GM10847 (cell line): ENCODE data around the gene APBA2.

Experiments
- POLR2A ChIP-seq: IDR thresholded peaks from 2 replicates; pipeline ENCODE4 v1.6.1; 2011; ENCODE audit not compliant: insufficient read length; ENCODE audit errors: extremely low read depth

APBA2 gene

DNA sequence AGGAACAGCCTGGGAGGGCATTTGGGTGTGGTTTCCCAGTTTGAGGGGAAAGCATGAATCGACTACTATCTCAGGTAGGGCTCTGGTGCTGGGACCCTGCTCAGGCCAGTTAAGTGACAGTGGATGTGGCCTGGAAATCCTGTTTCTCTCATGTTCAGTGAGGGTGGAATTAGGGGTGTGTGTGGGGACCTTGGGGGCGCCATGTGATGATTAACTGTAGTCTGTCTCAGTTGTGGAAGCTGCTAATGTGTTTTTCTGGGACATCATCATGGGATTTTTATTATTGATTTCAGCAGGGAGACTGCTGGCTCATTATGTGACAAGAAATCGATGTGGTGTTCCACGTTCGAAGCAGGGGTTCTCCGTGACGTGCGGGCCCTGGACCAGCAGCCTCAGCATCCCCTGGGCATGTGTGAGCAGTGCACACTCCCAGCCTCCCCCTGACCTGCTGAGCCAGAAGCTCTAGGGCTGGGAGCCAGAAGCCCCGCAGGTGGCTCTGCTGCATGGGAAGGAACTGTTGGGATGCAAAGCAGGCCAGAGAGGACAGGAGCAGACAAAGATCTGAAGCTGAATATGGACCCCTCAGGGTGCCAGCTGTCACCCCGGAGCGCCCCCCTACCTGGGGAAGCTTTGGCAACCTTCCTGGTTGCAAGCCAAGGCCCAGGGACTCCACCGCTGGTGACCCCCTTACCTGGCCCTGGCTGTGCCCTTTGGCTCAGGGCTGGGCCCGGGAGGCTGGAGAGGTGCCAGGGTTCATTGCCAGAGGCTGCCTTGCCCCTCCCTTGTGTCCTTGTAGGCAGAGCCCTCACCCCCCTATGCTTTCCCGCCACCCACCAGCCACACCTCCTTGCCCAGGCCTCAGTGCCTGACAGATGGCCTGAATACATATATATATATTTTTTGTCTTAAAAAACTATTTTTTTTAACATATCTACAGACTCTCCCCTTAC is 149.8 kb downstream of the APBA2 start:
- TF ChIP-seq POLR2A, result no peak

DNA sequence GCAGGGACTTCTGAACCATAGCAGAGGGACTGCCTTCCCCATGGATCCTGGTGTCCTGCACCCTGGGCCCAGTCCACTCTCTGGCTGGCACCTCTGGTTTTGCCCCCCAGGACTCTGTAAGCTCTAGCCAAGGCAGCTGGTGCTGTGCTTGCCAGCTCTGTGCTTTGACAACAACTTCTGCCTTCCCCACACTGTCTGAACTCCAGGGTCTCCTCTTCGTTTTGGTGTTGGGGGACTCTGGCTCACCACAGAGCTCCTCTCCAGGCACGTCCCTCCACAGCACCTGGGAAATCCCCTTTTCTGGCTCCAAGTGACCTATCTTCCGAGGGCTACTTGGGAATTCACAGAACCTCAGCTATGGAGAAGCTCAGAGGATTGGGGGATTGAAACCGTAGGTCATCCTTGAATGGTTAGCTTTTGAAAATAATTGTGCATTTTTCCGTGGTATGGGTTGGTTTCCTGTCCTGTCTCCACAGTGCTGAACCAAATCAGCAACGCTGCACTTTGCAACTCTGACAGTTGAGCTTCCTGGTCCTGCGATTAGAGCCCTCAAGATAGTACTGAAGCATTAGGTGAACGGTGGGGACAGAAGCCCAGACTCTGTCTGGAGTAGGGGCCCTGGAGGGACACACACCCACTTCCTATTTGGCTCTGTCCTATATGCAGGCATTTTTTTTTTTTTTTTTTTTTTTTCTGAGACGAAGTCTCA is 152.4 kb downstream of the APBA2 start:
- no peak for TF ChIP-seq POLR2A

DNA sequence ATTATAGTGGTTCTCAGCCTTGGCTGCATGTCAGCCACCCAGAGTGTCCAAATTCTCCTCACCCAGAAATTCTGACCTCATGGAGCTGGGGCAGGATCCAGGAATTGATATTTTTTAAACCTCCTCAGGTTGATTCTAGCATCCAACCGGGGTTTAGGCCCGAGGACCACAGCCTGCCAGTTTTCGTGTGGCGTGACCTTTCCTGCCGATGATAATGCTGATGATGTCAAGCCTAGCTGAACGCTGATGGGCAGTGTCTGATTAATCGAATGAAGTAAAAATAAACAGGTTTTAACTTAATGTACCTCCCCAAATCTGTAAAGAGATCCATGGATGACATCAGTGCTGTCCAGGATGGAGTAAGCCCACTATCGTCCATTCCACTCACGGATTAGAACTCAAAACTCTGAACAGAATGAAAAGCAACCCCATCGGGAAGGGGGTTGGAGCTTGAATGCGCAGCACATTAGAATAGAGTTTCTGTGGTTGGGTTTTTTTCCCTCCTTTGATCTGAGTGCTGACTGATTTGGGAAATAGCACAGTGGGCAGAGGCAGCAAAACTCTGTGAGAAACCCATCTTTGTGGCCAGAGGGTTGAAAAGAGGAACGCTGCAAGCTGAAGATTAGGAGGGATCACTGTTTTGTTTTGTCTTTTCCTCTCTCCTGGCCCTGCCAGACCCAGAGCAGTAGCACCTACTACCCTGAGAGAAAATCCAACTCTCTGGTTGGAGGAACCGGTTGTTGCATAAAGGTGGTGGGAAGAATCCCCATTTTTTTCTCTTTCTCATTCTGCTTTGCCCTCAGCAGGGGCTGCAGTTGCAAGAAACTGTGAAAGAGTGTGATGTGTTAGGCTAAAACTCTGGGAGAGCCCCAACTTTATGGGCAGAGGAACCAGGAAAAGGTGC is 153.9 kb downstream of the APBA2 start:
- no peak for TF ChIP-seq POLR2A

DNA sequence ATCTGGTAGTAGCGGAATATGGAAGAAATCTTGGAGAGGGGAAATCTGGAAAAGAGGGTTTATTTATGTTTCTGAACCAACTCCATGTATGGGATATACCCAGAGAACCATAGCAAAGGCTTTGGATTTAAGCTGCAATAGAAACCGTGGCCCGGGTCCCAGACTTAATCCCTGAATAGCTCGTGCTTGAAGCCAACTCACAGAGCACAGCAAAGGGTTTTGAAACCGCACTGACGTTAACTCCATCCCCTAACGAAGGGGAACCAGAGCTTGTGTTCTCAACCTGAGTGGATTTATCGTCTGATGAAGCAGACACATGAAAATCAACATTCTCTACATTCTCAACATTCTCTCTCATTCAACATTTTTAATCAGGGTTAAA is 154.6 kb downstream of the APBA2 start:
- TF ChIP-seq POLR2A, result no peak

DNA sequence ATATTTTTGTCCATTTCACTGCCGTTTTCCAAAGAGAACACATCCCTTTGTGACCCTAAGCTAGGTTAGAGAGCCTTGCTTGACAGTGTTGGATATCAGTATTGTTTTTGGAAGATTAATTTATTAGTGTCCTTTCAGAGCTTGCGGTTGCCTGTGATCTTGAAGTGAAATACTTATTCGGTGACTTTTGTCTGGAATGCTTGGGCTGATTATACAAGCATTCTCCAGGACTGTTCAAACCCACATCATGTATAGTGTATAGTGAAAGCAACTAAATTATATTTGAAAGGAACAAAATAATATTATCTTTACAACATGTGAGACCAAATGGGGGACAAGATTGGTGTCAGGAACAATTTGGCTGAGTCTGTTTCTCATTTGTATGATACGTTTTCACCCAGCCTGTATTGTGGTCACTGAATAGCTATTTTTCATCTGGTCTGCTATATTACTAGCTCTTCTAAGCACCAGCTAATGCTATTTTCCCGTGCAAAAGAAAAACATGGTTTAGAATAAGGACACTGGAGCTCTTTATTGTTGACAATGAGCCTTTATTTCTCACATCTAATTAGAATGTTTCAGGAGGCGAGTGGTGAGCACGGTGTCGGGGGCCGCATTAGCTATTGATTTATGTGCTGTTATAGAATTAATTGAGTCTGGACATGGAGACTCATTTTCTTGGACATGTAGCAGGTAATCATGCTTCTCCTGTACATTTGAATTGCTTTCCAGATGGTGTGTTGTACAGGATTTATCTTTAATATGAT is 158.1 kb downstream of the APBA2 start:
- TF ChIP-seq POLR2A, result no peak

DNA sequence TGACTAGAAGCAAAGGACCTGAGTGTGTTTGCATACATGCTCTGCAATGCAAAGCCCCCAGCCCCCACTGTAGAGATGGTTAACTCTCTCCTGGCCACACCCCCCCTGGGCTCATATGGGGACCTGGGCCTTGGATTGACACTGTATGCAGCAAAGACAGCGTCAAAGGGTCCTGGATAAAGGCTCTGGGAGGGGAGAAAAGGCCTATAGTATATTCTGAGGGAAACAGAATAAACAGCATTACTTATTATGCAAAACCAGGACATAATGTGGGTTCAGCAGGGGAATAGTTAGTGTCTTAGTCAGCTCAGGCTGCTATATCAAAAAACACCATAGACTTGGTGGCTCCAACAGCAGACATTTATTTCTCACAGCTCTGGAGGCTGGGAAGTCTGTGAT is 158.7 kb downstream of the APBA2 start:
- no peak for TF ChIP-seq POLR2A

DNA sequence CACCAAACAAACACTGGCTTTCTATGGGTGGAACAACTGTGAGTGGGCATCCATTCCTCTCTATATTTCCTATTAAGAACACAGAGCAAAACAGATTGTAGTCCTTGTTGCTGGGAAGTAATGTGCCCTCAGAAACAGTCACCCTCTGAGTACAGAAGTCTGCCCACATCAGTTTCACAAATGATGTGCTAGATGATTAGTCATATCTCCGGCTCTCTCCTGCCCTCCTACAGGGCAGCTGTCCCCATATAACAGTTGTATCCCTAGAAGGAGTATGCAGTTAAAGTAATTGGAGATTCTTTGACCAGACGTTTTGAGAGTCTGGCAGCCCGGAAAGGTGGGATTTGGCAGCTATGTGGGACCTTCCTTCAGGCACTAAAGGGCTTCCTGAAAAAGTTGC is 159.9 kb downstream of the APBA2 start:
- TF ChIP-seq POLR2A, result no peak

DNA sequence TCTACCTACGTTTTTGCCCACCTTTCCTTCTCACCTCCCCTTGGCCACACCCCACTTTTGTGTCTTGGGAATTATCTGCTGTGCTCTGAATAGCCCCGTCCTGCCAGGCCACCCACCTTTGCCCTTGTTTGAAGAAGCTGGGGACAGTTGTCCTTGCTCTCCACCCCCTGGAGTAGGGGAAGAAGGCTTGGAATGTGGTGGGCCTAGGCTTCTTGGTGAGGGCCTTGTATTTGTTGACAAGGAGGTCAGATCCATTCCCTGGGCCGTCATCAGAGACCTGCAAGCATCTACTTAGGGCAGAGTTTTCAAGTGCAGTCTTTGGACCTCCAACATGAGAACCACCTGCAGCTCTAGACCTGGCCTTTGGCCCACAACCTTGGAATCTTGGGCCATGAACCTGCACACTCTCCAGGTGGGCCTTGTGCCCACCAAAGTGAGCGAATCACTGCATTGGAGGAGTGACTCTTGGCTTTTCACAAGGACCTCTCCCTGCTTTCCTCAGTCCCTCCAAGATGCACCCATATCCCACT is 160.6 kb downstream of the APBA2 start:
- TF ChIP-seq POLR2A, result no peak

DNA sequence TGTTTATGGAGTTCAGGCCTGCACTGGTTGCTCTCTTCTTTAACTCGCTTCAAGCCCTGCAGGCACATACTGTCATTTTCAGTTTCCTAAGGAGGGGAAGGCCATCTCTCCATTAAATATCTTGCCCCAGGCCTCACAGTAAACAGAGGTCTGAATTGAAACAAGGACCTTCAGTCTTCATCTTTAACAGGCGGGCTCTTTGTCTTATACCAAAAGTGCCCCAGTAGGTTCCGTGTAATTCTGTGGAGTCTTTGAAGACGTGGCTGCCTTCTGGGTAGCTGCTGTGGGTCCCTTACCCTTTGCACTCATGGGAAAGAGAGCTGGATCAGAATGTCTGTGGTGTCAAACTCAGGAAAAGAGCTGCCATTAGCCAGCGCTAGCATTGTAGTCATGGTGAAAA is 161.2 kb downstream of the APBA2 start:
- no peak for TF ChIP-seq POLR2A

DNA sequence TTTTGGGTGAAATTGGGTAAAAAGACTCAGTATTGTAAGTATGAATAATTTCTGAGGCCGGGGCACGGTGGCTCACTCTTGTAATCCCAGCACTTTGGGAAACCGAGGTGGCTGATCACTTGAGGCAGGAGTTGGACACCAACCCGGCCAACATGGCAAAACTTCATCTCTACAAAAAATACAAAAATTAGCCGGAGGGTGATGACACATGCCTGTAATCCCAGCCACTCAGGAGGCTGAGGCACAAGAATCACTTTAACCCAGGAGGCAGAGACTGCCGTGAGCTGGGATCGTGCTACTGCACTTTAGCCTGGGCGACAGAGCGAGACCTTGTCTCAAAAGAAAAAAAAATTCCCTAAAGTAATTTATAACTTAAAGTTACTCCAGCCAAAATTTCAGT is 162.2 kb downstream of the APBA2 start:
- TF ChIP-seq POLR2A, result no peak

DNA sequence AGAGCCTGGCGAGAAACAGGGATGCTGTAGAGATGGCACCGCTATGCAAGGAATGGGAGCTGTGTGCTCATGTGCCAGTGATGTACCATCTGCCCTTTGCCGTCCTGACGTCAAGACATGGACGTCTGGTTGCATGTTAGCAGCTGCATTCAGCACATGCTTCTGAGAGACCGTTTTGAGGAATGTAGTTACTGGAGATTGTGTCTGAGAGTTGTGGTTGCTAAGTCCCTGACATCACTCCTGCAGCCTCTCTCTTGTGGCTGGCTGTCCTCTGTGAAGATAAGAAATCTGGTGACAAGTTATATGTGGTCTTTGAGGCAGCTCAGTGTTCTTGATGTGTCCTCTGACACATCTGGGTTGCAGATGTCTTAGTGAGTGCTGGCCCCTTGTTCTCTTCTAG is 165.1 kb downstream of the APBA2 start:
- no peak for TF ChIP-seq POLR2A

DNA sequence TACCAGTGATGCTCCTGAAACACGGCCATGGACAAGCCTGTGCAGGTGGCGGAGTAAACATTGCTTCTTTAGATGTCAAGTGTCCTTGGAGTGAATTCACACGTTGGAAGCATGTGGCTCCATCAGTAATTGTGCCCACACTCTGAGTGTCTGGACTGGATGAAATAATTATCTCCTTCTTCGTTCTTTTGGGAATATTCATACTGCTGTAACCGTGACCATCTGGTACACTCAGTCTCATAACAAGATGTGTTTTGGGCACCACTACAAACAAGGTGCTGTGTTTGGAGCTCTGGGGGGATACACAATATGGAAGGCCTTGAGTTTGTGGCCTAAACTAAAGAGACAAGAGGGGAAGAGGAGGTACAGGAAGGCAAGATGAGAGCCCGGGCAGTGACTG is 165.6 kb downstream of the APBA2 start:
- TF ChIP-seq POLR2A, result no peak

DNA sequence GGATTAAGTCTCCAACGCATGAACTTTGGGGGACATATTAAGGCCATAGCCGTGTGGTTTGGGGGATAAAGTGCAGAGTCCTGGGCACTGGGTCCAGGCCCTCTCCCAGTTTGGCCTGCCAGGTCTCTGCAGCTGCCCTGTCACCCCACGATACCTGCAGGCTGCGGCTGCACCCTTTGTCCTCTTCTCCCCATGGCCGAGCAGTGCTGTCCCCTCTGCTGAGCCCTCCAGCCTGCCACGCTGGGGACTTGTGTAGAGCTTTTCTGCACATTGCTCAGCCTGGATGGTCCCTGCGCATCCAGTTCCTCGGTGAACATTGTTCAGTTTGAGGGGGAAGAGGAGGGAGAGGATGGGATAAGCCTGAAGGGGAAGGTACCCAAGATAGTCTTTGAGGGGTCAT is 167.2 kb downstream of the APBA2 start:
- TF ChIP-seq POLR2A, result no peak

DNA sequence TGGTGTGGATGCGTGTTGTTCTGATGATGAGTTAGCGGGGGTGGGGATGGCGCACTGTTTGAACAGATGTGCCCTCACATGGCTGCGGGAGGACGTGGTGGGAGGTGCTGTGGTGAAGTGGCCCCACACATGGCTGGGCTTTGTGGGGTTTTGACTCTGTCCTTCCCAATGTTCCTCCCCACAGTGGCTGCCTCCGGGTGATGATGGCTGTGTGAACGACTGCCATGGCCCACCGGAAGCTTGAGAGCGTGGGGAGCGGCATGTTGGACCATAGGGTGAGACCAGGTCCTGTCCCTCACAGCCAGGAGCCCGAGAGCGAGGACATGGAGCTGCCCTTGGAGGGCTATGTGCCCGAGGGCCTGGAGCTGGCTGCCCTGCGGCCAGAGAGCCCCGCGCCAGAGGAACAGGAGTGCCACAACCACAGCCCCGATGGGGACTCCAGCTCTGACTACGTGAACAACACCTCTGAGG is 167.9 kb downstream of the APBA2 start:
- no peak for TF ChIP-seq POLR2A
